Hematopoietic multipotent progenitor cell treated with erythropoietin and hydrocortisone succinate and interleukin-3 and kit ligand, for 4 days (in vitro differentiated cells): ENCODE data around the gene KCNIP3.
A peak's percentile ranks its signal among the peaks of the same experiment; 100 is the strongest.

Experiments used
- DNase-seq: peaks from one replicate; pipeline ENCODE4 v3.0.0-alpha.2; 2015

Gene KCNIP3

DNA sequence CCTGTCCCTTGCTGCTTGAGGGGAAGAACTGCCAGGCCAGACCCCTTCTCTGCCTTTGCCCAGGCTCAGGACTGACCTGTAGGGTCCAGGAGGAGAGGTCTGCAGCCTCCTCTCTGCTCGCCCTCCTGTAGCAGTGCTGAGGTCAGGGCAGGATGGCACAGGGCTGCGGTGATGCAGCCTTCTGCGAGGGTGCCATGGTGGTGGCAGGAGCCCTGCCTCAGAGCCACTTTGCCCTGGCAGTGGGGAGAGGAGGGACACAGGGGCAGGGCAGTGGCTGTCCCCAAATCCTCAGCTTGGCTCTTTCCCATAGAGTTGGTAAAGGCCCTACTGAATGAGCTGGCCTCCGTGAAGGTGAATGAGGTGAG, 22.0 kb upstream of the KCNIP3 start:
- DNase-seq: no peak

DNA sequence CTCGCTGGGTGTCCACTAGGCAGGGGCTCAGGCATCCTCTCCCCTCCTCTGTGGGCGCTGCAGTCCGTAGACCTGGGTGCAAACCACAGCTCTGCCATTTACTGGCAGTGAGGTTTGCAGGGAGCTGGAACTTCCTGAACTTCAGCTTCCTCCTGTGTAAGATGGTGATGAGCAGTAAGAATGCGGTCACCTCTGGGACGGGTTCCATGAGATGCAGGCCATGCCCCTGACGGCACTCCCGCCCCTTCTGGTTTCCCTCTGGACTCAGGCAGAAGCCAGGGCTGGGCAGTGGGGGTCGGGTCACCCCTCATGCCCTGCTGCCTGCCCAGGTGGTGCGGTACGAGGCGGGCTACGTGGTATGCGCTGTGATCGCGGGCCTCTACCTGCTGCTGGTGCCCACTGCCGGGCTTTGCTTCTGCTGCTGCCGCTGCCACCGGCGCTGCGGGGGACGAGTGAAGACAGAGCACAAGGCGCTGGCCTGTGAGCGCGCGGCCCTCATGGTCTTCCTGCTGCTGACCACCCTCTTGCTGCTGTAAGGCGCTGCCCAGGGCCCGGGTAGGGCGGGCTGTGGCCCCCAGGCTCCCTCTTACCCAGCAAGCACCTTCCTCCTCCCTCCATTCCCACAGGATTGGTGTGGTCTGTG, 21.4 kb upstream of the KCNIP3 start:
- no peak for DNase-seq

DNA sequence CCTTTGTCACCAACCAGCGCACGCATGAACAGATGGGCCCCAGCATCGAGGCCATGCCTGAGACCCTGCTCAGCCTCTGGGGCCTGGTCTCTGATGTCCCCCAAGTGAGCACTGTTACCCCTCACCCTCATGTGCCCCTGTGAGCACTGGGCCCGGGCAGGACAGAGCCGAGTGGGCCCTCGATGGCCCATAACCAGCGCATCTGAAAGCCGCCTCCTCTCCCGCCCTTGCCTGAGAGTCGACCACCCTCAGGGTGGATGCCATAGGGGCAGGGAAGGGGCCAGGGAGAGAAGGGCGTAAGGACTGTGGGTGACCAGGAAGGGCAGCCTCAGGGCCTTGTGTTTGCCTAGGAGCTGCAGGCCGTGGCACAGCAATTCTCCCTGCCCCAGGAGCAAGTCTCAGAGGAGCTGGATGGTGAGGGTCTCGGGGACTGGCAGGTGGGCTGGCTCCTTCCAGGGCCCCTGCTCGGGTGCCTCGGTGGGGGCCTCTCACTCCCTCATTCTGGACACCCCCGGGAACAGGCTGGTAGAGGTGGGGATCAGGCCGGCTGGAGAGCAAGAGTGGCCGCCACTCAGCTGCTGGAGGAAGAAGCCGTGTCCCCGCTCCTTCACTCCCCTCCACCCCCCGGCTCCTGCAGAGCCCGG, 20.8 kb upstream of the KCNIP3 start:
- DNase-seq: no peak

DNA sequence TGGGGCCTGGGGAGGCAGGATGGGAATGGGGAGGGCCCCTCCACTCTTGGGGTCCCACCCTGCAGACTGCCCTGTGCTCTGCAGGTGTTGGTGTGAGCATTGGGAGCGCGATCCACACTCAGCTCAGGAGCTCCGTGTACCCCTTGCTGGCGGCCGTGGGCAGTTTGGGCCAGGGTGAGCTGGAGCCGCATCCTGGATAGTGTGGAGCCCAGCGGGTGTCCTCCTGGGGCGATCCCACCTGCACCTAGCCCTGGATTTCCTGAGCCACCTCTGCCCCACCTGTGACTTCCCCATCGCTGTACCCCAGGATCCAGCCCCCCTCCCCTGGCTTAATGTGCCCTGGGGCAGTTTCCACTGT, 20.3 kb upstream of the KCNIP3 start:
- no peak for DNase-seq

DNA sequence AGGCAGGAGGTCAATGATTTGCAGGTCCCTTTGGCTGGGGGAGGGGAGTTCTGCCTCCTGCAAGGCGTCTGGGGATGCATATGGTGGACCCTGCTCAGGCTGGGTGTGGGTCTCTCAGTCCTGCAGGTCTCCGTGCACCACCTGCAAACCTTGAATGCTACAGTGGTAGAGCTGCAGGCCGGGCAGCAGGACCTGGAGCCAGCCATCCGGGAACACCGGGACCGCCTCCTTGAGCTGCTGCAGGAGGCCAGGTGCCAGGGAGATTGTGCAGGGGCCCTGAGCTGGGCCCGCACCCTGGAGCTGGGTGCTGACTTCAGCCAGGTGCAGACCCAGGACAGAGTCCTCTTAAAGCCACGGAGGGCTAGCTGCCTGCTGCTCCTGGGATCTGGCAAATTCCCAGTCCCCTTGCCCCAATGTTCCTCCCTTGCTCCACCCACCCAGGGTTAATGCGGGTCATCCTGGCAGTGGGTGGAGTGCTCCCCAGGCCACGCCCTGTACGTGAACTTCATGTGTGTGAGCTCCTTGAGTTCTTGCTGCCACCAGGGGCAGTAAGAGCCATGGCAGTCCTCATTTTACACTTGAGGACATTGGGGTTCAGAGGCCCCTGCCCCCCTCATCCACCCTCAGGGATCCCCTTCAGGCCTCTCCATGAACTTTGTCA, 19.8 kb upstream of the KCNIP3 start:
- peak; percentile 37 for DNase-seq

DNA sequence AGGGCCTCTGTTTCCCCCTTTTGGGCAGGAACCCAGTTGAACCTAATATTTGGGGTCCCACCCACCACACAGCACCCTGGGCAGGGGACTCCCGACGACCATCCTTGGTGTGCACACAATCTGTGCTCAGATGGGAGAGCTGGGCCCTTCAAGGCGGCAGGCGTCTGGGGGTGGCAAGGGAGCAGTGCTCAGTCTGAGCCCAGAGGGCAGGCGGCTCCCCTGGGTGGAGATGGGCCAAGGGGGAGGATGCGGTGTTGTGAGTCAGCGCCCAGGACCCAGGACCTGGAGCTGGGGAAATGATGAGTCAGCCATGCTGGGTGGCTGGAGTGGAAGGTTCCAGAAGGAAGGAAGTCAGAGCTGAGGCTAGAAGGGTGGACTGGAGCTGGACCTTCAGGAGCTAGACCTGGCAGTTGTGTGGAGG, 19.1 kb upstream of the KCNIP3 start:
- no peak for DNase-seq

DNA sequence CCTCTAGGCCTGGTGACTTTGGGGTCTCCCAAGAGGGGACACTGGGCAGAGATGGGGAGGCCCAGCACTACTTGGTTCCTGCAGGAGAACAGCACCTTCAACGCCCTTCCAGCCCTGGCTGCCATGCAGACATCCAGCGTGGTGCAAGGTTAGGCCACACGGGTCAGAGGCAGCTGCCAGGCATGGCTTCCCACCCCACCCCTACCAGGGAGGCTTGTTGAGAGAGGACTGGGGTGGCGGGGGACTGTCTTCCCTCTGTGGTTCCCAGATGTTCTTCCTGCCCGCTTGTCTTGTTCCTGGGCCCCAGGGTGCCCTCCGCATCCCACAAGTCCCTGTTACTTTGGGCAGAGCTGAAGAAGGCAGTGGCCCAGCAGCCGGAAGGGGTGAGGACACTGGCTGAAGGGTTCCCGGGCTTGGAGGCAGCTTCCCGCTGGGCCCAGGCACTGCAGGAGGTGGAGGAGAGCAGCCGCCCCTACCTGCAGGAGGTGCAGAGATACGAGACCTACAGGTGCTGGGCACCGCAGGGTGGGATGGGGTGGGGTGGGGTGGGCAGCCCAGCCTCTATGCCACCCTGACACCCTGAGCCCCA, 18.4 kb upstream of the KCNIP3 start:
- DNase-seq: no peak

DNA sequence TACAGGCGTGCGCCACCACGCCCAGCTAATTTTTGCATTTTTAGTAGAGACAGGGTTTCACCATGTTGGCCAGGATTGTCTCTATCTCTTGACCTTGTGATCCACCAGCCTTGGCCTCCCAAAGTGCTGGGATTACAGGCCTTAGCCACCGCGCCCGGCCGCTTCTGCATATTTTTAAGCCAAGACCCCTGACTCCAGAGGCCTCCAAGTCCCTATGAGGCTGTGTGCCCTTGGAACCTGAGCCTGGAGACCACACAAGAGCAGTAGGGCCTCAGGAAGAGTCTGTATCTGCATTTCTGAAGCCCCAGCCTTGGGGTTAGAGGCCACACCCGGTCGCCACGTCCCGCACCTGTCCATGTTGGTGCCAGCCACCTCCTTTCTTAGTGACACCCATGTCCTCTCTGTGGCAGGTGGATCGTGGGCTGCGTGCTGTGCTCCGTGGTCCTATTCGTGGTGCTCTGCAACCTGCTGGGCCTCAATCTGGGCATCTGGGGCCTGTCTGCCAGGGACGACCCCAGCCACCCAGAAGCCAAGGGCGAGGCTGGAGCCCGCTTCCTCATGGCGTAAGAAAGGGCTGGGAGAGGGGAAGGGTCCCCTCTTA, 17.6 kb upstream of the KCNIP3 start:
- no peak for DNase-seq

DNA sequence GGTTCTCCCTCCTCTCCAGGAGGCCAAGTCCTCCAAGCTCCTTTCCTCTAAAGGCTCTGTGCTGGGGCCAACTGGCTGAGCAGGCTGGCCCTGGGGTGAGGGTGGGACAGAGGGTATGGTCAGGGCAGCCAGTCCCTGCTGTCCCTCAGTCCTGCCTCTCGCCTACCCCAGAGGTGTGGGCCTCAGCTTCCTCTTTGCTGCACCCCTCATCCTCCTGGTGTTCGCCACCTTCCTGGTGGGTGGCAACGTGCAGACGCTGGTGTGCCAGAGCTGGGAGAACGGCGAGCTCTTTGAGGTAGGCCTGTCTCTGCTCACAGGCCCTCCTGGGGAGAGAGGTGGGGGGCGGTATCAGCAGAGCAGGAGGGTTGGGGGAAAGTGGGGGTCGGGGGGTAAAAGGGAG, 16.1 kb upstream of the KCNIP3 start:
- DNase-seq: no peak

DNA sequence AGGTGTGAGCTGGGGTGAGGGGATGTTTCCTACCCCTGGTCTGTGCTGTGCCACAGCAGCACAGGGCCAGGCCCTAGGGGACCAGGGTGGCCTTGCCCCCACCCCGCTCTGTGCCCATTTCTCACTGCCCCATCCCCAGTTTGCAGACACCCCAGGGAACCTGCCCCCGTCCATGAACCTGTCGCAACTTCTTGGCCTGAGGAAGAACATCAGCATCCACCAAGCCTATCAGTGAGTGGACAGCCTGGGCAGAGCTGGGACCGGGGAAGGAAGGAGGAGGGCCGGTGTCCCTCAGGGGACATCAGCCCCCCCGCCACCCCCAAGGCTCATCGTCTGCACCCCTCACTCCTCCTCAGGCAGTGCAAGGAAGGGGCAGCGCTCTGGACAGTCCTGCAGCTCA, 15.4 kb upstream of the KCNIP3 start:
- DNase-seq: no peak

DNA sequence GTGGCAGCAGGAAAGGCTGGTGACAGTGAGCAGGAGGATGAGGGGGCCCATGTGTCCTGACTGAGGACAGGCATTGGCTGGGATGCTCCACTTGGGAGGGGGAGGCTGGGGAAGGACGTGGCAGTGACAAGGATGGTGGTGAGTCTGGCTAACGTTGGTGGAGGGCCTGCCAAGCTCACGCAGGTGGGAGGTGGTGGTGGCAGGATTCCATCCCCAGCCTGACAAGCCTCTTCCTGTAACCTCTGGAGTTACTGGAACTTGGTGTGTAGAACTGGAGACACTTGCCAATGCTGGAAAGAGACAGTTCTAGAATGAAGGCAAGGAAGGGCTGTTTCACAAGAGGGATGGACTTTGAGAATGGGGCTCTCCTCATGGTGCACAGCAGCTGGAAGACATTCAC, 14.7 kb upstream of the KCNIP3 start:
- DNase-seq: no peak

DNA sequence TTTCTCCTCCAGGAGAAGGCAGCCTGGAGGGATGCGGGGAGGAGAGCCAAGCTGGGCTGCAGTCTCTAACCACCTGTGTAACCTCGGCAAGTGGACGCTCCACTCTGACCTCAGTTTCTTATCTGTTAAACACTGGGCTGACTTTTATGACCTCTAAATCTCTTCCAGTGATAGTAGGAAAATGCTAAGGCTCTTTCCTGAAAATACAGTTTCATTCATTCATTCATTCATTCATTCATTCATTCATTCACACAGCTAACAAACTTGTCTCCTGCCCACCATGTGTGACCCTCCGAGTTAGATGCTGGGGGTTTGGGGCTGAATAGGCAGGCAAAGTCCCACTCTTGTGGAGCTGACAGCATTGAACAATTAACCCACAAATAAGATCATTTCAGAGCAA, 13.6 kb upstream of the KCNIP3 start:
- DNase-seq: no peak

DNA sequence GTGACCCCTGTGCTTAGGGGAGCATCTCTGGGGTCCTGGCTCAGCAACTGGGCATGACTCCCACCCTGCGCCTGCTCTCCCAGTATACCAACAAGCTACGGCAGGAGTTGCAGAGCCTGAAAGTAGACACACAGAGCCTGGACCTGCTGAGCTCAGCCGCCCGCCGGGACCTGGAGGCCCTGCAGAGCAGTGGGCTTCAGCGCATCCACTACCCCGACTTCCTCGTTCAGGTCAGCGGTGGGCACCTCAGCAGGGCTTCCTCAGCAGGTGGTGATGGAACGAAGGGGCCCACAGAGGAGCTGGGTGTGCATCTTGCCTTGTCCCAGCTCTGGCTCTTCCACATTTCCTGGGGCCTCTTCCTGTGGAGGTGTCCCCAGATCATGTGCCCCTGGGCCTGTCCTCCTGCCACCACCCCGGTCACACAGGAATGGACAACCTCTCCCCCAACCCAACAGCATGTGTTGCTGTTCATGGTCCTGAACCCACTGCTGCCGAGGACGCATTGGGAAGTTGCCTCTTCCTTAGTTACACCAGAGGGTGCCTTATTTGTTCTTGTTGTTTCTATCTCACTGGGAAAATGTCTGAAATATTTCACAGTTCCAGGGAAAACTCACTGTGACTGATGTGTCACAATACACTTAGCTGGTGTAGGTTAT, 12.1 kb upstream of the KCNIP3 start:
- DNase-seq: no peak

DNA sequence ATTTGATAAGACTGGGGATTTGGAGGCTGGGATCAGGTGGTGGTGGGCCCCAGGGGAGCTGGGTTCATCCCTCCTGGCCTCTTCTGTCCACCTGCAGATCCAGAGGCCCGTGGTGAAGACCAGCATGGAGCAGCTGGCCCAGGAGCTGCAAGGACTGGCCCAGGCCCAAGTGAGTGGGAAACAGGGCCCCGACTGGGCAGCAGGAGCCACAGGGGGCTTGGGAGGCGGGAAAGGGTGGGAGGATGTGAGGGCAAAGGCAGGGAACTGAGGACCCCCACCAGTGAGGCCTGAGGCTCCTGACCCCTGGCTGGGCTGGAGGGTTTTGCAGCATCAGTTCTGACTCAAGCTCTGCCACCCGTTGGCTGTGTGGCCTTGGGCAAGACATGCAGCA, 11.6 kb upstream of the KCNIP3 start:
- no peak for DNase-seq

DNA sequence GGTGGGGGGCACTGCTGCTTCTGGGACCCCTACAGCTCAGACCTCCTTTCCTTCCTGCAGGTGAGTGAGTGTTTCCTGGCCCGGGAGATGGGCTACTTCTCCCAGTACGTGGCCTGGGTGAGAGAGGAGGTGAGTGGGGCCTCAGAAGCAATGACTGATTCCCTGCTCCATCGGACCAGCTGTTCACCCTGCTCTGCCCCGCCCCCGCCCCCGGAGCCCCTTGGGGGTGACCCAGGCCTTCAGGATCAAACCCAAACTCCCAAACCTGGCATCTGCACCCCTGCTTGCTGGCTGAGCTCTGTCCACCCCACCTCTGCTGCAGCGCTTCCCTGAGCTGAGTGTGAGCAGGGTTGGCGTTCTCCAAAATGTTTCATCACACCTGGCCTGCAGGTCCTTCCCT, 9.8 kb upstream of the KCNIP3 start:
- no peak for DNase-seq

DNA sequence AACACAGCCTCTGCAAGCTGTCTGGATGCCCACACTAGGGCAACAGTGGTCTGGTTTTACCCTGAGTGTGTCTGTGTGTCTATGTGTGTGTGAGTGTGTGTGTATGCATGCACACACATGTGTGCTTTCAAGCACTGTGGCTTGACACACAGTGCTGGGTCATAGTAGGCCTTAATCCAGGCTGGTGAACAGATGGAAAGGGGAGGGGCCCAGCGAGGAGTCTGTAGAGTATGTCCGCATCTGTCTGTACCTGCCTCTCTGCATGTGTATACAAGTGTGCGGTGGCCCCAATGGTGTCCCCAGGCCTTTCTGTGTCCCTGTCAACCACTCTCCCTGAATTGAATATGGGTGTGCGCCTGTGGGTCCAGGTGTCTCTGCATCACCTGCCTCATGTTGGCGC, 9.3 kb upstream of the KCNIP3 start:
- no peak for DNase-seq

DNA sequence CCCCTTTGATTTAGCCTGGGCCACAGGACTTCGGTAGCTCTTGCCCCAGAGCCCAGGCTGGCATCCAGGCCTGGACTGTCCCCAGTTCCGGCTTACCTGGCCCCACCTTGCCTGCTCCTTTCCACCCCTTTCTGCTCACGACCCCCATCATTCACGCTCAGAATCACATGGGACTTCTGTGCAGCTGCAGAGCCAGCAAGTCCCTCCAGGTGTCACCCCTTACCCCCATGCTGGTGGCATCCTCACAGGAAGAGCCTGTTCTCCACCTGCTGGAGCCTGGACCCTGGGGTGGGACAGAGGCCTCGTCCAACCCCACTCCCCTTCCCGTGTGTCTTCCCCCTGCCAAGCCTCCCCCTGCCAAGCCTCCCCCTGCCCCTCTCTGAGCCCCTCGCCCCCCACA, 7.9 kb upstream of the KCNIP3 start:
- DNase-seq: peak; percentile 10

DNA sequence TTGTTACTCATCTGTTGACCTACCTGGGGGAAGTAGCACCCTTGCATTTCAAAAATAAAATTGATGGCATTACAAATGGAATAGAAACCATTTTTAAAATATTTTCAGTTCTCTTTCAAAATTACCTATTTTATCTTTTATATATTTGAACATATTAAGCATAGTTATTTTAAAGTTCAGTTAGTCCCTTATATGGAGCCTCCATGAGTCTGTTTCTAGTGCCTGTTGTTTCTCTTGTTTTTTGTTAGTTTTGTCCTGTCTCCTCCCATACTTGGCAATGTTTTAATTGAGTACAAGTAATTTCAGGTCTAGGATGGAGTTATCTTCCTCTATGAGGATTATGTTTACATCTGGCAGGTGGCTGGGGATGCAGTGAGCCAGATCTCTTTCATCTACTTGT, 5.9 kb upstream of the KCNIP3 start:
- DNase-seq: no peak

DNA sequence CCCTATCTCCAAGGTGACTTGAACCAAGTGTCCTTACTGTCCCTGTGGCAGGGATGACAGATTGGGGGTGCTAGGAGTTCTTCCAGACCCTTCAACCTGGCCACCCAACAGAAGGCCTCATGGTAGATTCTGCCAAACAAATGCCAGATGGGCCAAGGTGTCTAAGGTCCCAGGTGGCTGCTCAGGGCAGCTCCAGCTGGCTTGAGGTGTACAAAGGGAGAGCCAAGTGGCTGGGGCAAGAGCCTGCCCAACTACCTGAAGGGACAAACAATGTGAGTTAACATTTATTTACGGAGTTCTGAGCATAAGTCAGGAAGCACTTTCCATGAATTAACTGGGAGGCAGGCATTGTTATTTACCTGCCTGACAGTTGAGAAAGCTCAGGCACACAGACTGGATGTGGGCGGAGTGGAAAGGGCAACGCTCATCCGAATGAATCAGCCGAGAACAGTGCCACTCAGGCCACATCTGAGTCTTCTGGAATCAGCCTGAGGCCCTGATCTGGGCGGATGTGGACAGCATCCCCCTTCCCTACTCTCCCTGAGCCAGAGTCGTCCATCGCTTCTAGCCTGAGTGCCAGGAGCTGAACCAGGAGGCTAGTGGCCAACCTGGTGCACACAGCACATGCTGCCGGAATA, 4.4 kb upstream of the KCNIP3 start:
- no peak for DNase-seq

DNA sequence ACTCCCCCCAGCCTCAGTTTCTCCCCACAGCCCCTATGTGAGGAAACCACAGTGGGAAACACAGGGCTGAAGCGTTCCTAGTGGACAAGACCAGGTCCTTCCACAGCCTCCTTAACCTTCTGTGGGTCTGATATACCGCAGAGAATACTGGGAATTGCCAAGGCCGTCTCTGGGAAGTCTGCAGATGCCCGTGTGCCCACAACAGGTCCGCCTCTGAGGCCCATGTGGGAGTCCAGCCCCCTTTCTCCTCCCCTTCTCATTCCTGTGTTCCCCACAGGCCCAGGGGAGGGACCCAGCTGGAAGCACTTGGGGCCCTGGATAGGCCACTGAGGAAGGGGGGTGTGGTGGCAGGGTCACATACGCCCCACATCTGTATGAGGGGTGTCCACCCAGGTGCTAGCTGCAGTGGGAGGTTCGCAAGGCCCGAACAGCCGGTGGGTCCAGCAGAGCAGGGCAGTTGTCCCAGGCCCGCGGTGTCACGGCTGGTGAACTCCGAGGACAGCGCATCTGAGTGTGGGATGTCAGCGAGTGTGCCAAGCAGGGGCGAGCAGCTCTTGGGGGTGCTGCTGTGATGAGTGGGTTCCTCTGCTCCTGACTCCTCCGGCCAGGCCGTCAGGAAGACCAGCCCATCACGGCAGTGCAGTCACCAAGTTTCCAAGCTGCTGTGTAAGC, 2.4 kb upstream of the KCNIP3 start:
- no peak for DNase-seq

DNA sequence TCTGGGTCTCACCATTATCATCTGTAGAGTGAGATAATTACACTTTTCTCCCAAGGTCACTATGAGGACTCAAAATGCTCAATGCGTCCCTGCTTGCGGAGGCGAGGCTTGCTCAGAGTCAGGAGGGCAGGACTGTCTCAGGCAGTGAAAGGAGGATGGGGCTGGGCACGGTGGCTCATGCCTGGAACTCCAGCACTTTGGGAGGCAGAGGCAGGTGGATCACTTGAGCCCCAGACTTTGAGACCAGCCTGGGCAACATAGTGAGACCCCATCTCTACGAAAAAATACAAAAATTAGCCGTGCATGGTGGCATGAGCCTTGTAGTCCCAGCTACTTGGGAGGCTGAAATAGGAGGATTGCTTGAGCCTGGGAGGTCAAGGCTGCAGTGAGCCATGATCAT, 1.8 kb upstream of the KCNIP3 start:
- no peak for DNase-seq

DNA sequence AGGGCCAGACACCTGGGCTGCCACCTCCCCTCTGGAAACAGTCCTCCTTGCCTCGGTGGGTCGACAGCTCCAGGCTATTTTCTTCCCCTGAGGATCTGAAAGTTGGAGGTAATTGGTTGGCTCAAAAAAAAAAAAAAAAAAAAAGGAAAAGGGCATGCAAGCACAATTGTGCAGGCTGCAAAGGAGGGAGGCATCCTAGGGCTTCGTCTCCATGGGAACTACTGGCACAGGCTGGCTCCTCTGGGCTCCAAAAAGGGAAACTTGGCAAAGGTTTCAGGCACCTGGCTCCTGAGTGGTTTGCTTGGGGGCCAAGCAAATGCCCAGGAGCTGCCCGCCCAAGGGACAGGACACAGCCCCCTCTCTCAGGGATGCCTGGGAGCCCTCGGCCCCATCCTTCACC, 1.1 kb upstream of the KCNIP3 start:
- DNase-seq: no peak
